ENCODE data around the gene NCAM2. TPM values are rescaled to one million over a fixed set of nuclear protein-coding genes. Genes with fewer than 3 reads are reported as not detected.

The NCAM2 gene
- total and polyA plus RNA-seq, 2 experiments from 2014 or later, result 0.36 to 0.83 TPM

DNA sequence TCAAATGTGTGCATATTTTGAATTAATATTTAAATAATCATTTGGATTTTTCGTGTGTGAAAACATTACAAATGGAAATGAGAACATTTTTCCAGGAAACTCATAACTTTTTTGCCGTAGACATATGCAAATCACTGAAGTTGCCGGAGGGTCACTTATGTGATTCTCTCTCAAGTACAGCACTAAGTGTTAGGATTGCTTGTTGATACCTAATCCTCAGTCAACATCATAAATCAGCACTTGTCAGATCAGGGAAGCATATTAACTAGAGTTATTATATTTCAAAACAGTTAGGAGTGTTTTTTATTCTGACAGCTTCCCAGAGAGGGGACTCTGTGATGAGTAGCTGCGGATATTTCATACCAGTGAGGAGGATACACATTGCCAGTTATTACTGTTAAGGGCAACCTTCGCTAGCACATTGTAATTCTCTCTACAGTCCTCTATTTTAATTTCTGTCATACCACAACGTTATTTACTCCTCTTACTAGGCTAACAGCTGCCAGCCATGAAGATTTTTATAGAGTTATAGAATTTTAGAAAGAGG, 41.5 kb downstream of the NCAM2 start:
- H3K36me3 Mint-ChIP-seq (ENCODE audit: low read depth), result no peaks in the 10 kb centered on the region
- no peaks in the 10 kb centered on the region for H3K9me3 Mint-ChIP-seq

More for the DNA sequence above, 41.5 kb downstream of the NCAM2 start:
- TF ChIP-seq EZH2 (IDR thresholded peaks at IDR 0.05; ENCODE audit: low read depth, unreplicated experiment), result no peak
- TF ChIP-seq CREB1 (CRISPR knock-in tag; IDR thresholded peaks at IDR 0.05; ENCODE audit: low read depth), result no peak
- TF ChIP-seq ZNF114 (CRISPR knock-in tag; IDR thresholded peaks at IDR 0.05), result no peak
- no peak for TF ChIP-seq CTCF (conservative IDR thresholded peaks at IDR 0.05; ENCODE audit: low read depth in 2 of 2)
- no peak for TF ChIP-seq NANOG (IDR thresholded peaks at IDR 0.05; ENCODE audit: borderline replicate concordance)
- no peak for TF ChIP-seq STAT1 (IDR thresholded peaks at IDR 0.05; ENCODE audit: unreplicated experiment)
- TF ChIP-seq JUNB (IDR thresholded peaks at IDR 0.05; ENCODE audit: unreplicated experiment), result no peak
- no peak for TF ChIP-seq POLR2AphosphoS5 (IDR thresholded peaks at IDR 0.05; ENCODE audit: low read depth)
- no peak for TF ChIP-seq EZH2phosphoT487 (IDR thresholded peaks at IDR 0.05; ENCODE audit: unreplicated experiment)
- no peak for TF ChIP-seq ZNF462 (CRISPR knock-in tag; IDR thresholded peaks at IDR 0.05)
- TF ChIP-seq, protein P1, sequence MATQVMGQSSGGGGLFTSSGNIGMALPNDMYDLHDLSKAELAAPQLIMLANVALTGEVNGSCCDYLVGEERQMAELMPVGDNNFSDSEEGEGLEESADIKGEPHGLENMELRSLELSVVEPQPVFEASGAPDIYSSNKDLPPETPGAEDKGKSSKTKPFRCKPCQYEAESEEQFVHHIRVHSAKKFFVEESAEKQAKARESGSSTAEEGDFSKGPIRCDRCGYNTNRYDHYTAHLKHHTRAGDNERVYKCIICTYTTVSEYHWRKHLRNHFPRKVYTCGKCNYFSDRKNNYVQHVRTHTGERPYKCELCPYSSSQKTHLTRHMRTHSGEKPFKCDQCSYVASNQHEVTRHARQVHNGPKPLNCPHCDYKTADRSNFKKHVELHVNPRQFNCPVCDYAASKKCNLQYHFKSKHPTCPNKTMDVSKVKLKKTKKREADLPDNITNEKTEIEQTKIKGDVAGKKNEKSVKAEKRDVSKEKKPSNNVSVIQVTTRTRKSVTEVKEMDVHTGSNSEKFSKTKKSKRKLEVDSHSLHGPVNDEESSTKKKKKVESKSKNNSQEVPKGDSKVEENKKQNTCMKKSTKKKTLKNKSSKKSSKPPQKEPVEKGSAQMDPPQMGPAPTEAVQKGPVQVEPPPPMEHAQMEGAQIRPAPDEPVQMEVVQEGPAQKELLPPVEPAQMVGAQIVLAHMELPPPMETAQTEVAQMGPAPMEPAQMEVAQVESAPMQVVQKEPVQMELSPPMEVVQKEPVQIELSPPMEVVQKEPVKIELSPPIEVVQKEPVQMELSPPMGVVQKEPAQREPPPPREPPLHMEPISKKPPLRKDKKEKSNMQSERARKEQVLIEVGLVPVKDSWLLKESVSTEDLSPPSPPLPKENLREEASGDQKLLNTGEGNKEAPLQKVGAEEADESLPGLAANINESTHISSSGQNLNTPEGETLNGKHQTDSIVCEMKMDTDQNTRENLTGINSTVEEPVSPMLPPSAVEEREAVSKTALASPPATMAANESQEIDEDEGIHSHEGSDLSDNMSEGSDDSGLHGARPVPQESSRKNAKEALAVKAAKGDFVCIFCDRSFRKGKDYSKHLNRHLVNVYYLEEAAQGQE (IDR thresholded peaks at IDR 0.05; ENCODE audit: unreplicated experiment), result no peak
- TF ChIP-seq ZNF331 (CRISPR knock-in tag; IDR thresholded peaks at IDR 0.05; ENCODE audit: low read depth), result no peak
- TF ChIP-seq, protein P2, sequence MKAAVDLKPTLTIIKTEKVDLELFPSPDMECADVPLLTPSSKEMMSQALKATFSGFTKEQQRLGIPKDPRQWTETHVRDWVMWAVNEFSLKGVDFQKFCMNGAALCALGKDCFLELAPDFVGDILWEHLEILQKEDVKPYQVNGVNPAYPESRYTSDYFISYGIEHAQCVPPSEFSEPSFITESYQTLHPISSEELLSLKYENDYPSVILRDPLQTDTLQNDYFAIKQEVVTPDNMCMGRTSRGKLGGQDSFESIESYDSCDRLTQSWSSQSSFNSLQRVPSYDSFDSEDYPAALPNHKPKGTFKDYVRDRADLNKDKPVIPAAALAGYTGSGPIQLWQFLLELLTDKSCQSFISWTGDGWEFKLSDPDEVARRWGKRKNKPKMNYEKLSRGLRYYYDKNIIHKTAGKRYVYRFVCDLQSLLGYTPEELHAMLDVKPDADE (IDR thresholded peaks at IDR 0.05), result no peak
- Histone ChIP-seq H3K4me2 (no peak overlapping the region), H3F3A (replicated peaks; ENCODE audit: low read depth) (no peaks in the 10 kb centered on the region), H3K79me2 (replicated peaks; ENCODE audit: insufficient read depth) (no peaks in the 10 kb centered on the region), H3K4me1 (ENCODE audit: insufficient read depth) (peaks cover 2% of the 10 kb centered on the region; the same call in 1 of the 2 replicates), H2AFZ (no peak overlapping the region), H3K36me3 (ENCODE audit: insufficient read depth) (no peaks in the 10 kb centered on the region), H3K27me3 (ENCODE audit: insufficient read depth) (no peaks in the 10 kb centered on the region), H3K27ac (ENCODE audit: low read depth) (no peak overlapping the region), H3K9me2 (ENCODE audit: insufficient read depth) (no peaks in the 10 kb centered on the region; the same call in 1 of the 2 replicates), H3K4me3 (no peak overlapping the region), H4K20me1 (replicated peaks; ENCODE audit: insufficient read depth) (no peaks in the 10 kb centered on the region)
- no peak for DNase-seq (ENCODE audit: low spot score)
- Mint-ChIP-seq H3K4me3 (no peak overlapping the region), H3K27ac (no peak overlapping the region), H3K4me1 (peaks cover 10% of the 10 kb centered on the region; the same call in 2 of the 3 replicates), H3K27me3 (ENCODE audit: insufficient read depth, low read depth, poor library complexity) (no peaks in the 10 kb centered on the region)
- ATAC-seq, result no peak

Measured in GM23338 (cell line).